Nucleus accumbens (tissue), 56 donors: ENCODE data around the gene COX4I1.
A peak's percentile ranks its signal among the peaks of the same experiment; 100 is the strongest.

Experiments
- DNase-seq, 56 donors: peaks; one replicate each; lab custom pipeline; 2025; lab: John Stamatoyannopoulos, UW

COX4I1 gene

DNA sequence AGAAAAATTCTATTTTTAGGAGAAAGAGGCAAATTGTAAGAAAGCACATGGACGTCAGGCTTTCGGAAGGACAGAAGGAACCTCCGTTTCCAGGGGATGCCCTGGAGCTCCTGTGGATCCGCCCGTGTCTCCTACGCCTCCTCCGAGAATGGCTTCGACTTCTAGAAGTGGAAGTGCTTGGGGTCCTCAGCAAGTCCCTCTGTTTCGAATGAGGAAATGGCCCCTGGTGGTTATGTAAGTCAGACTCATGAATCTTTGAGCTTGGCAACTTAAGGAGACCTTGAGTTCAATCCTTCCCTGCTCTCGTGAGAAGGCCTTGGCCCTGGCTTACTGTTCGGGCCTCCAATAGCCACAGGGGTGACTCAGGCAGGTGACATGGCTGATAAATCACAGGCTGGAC lies 38.9 kb downstream of the COX4I1 start:
- DNase-seq, result peak in 2 of 56 donors; percentile 13 to 17

- DNase-seq, result no peak
These were observed 39.5 kb downstream of the COX4I1 start for GRCh38 chr16:85838876-85839585.

DNA sequence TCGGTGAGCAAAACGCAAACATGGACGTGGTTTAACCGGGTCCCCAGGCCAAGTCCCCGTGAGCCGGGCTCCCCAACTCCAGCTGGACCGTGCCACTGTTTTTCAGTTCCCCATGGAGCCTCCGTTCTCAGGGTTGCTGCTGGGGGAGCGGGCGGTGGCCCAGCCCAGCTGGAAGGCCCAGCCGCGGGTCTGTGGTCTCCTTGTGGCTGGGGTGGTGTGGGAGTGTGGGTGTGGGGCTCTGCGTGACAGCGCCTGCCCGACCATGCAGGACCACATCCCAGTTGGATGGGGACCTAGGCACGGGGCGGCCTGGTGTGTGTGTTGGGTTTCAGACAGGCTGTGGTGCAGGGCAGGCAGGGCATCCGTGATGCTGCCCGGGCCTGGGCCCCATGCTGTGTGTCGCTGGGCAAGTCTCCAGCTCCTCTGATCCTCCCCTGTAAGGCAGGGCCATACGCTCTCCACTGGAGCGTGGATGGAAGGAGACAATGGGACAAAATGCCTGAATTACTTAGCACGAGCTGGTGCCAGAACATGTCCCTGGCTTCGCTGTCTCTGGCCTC lies 40.3 kb downstream of the COX4I1 start:
- no peak for DNase-seq

DNA sequence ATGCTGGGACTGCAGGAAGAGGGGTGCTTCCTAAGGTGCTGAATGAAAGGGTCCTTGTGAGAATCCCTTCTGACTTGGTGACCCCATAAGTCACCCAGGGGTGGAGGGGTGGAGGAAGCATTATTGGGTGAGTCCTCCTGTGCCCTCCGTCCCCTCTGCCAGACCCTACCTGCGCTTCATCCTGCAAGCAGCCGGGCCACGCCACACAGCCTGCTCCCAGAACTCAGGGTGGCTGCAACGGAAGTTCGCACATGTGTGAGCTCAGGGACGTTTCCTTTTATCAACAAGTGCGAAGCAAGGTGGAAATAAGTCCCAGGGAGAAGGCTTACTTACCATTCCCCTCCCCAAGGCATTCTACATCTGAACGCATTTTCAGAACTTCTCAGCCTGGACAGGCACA lies 40.9 kb downstream of the COX4I1 start:
- DNase-seq, result no peak

DNA sequence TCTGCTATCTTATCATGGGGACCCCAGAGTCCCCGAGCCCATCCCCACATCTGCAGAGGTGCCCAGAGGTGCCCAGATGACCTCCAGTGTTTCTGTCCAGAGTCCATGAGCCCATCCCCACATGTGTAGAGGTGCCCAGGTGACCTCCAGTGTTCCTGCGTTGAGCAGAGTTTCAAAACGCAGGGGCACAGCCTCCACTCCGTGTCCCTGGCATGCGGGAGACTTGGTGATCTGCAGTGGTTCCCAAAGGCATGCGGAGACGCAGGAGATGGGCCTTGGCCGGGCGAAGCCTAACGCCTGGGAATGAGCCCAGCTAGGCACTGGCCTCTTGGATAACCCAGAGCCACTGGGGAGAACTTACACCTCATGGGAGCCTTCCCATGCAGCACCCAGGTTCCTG lies 41.3 kb downstream of the COX4I1 start:
- no peak for DNase-seq

DNA sequence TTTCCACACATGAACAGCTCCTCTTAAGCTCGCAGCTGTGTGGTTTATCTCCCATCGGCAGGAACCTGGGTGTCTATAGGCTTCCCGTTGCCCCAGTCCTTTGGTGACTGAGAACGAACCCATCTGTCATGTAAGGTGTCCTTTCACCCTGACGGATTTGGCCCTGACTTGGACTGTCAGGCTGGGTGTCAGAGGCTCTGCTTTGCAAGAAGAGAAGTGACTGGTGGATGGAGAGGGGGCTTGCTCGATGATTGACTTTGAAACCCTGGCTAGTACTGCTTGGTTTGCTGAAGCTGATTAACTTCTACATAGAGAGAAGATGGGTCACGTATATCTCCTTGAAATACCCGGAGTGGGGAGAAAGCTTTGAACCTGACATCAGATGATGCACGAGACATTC lies 42.9 kb downstream of the COX4I1 start:
- no peak for DNase-seq

- no peak for DNase-seq
These were observed 43.4 kb downstream of the COX4I1 start for GRCh38 chr16:85842848-85843247.

GRCh38 chr16:85843471-85844168 lies 44.1 kb downstream of the COX4I1 start:
- DNase-seq, result no peak

DNA sequence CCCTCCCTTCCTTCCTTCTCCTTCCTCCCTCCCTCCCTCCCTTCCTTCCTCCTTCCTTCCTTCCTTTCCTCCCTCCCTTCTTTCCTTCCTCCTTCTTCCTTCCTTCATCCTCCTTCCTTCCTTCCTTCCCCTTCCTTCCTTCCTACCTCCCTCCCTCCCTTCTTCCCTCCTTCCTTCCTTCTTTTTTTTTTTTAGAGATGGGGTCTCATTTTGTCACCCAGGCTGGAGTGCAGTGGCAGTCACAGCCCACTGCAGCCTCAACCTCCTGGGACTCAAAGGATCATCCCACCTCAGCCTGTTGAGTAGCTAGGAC lies 44.6 kb downstream of the COX4I1 start:
- DNase-seq, result no peak

GRCh38 chr16:85844786-85845185 lies 45.3 kb downstream of the COX4I1 start:
- no peak for DNase-seq

DNA sequence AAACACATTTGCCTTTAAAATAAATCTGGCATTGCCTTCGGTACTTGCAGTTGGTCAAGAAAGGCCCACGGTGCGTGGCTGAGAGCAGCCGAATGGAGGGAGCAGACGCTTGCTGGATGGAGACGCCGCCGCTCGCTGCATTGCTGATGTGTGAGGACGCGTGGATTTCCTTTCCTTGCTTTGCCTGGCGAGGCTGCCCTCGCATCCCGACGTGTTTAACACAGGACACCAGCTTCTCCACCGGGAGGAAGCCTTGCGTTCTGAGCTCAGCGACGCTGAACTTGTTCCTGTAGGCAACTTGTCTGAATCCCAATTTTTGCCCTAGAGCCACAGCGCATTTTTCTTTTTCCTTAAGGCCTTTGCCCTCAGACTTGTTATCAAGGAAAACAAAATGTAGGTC lies 45.8 kb downstream of the COX4I1 start:
- no peak for DNase-seq

GRCh38 chr16:85846461-85846860 lies 47.0 kb downstream of the COX4I1 start:
- DNase-seq, result no peak

- DNase-seq, result no peak
These were observed 47.5 kb downstream of the COX4I1 start for GRCh38 chr16:85847036-85847435.

DNA sequence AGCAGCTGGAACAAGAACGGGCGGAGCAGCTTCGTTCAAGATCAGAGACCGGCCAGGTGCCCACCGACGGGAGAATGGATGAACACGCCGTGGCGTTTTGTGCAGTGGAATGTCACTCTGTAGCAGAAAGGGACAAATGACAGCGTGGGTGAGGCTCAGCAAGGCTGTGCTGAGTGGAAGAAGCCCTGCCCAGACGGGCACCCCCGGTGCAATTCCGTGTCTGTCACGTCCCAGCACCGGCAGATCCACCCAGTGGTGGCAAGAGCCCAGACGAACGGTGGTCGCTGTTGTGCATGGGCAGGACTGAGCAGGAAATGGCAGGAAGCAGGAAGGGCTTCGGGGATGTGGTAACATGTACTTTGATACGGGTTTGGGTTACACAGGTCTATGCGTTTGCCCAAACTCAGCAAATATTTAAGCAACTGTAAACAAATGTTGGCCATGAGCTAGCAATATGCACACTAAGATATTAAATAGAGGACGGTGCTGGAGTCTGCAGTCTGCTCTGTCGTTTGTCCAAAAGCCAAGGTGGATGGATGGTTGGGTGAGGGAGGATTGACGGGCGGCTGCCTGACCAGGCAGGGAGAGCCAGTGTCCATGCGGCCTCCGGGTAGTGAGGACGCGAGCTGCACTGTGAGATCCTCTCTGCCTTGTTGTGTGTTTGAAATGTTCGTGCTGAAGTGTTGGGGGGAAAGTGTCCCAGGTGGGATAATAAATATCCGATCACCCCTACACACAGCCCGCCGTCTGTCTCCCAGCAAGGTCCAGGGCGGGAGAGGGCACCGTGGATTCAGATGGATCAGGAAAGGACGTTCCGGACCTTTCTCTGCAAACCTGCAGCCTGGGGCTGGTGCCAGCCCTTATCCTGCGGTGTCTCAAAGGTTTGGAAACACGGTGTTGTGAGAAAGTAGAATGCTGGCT lies 48.4 kb downstream of the COX4I1 start:
- DNase-seq, result no peak

- no peak for DNase-seq
These were observed 49.5 kb downstream of the COX4I1 start for GRCh38 chr16:85848986-85849385.

DNA sequence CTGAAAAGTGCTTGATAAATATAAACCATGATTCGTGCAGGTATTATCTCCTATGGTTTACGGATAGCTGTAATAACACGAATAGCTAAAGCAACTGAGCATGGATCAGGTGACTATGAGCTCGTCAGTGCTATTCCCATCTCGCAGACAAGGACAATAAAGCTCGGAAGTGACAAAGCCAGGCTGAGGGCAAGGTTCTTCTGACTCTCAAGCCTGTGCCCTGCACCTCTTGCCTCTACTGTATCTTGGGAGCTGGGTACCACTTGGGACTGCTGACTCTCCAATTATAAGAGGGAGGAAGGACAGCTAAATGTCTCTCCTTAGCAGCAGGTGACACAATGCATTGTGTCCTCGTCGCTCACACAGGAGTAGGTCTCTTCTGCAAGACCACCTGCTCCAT lies 49.9 kb downstream of the COX4I1 start:
- DNase-seq, result no peak

DNA sequence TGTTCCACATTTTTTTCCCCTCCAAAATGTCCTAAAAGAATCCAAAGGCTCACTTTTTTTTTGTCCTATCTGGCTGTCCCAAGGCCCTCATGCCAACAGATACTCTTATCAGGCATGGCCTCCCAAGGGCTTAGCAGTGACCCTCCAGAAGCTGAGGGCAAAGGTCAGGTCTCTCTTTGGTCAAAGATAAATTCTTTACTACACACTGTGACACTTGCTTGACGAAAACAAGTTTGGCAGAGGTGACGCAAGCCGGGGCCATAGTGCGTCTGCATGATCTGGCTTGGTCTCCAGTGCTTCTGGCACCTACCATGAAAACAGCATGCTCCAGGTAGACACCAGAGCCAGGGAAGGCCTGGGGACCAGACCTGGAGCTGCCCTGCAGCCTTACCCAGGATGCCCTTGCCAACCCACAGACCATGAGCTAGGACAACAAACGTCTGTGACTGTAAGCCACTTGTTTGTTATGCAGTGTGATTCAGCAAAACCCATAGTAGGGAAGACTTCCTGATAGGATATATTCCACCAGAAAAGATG lies 50.9 kb downstream of the COX4I1 start:
- no peak for DNase-seq

DNA sequence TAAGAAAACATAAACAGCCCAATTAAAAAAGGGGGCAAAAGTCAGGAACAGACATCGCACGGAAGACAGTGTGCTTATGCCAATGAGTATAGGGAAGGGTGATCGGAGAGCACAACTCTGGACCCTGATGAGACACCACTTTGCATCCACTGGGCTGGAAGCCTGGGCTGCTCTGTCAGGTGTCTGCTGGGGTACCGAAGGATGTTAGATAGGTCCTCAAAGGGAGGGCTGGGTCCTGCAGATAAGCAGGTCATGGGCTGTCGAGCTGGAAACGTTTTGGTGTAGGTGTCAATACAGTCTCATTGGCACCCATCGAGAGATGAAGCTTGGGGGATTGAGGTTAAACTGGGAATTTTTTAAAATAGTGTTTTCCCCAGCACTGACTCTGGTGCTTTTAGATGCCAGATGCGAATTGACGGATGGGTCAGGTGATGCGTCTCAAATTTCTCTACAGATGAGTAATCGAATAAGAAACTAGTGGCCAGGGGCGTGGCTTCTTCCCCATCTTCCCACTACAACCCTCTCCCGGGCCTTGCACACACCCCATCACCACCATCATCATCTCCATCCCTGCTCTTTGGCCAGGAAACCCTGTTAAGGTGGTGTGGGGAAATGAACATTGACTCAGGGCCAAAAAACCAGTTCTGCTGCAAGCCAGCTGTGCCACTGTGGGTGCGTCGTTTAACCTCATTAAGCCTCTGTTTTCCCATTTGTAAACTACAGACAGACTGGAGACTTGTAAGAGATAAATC lies 51.7 kb downstream of the COX4I1 start:
- DNase-seq, result no peak

- no peak for DNase-seq
These were observed 54.4 kb downstream of the COX4I1 start for GRCh38 chr16:85853547-85854545.
